GM18907 (cell line): ENCODE measurements around the gene ASB8.
"Not testable (repeated sequence)": the region's sequence is repeated elsewhere in the genome, so short reads cannot be mapped to it uniquely, and the experiment has no call there.

Experiments
- ATAC-seq: cut with Tn5 transposase; IDR thresholded peaks from one replicate; pipeline ENCODE4 v1.9.1; 2021; ENCODE audit warnings: mild to moderate bottlenecking, moderate library complexity; ENCODE audit not compliant: unreplicated experiment

The ASB8 gene

DNA sequence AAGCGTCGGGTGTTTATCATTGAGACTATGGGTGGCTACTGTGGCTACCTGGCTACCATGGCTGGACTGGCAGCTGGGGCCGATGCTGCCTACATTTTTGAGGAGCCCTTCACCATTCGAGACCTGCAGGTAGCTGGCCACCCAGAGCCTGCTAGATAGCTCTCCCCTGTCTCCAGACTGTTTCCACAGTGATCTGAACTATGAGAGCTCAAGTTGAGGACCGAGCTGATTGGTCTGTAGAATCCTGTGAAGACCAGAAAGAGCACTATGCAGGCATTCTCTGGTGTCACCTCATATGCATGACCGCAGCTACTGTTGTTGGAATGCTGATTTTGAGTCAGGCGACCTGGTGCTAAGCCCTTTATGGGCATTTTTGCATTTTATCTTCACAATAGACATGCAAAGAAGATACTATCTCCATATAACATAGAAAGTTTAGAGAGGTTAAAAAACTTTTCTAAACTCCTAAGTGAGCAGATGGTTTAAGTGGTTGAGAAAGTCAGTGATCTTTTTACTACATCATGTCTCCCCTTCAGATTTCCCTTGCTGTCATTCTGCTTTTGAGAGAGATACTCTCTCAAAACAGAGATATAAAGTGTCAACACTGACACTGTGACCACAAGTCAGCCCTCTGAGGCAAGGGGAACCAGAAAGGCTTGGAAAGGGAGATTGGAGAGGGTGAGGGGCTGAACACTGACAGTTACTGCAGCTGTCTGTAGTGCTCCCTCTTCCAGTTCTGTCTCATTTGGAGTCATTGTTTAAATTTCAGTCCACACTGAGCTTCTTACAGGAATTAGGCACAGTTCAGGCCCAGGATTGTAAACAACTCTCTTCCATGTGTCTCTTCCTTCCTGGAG lies 14.3 kb downstream of the ASB8 start:
- no peak for ATAC-seq

- ATAC-seq, result no peak
These were observed 22.3 kb downstream of the ASB8 start for GRCh38 chr12:48135027-48135426.

GRCh38 chr12:48132826-48133225 lies 24.5 kb downstream of the ASB8 start:
- ATAC-seq, result no peak

DNA sequence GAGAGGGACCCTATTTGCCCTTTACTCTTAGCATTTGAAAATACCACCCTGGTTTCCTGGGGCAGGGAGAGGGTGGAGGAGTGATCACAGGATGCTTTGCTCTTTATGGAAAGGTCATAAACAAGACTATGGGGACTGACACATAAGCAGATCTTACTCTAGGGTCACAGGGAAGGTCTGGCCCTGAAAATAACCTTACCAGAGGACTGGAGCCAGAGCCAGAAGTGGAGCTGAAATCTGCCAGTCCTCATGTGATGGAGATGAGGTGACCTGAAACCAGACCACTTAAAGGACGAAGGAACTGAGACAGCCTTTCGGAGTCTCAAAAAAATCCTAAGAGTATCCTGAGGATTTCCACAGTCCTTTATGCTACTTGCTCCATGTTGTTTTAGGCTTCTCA lies 25.8 kb downstream of the ASB8 start:
- no peak for ATAC-seq

DNA sequence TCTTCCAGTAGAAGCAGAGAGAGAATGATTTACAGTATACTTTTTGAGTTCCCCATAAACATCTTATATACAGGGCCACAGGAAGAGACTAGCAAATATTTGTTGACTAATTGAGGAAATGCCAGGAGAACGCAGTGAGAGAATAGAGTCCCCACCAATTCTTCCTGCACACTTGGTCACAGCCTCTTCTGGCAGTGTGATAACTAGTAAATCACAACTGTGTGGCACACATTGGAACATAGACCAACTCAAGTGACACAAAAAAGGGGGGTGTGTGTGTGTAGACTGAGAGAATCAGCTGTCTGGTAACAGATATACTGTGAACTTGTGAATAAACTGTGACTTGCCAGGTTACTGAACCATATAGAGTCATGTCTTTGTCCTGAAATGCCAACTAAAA lies 27.9 kb downstream of the ASB8 start:
- no peak for ATAC-seq

GRCh38 chr12:48128800-48129199 lies 28.5 kb downstream of the ASB8 start:
- no peak for ATAC-seq

GRCh38 chr12:48126953-48127630 lies 30.2 kb downstream of the ASB8 start:
- no peak for ATAC-seq

DNA sequence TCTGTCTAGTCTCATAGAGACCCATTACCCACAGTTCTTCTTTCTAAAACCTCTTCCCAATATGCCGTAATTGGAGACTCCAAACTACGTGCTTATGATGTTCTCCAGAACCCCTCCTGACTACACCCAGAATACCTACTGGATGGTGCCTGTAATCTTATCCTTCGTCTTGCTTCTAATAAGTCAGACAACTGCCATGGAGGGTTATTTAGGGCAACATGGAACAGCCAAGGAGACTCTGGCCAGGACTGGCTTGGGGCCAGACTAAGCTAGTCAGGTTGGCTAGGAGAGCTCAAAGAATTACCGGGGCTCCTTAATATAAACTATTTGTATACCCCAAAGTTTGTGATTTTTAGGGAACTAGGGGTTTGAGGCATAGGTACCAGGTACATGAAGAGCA lies 31.3 kb downstream of the ASB8 start:
- ATAC-seq, result no peak

DNA sequence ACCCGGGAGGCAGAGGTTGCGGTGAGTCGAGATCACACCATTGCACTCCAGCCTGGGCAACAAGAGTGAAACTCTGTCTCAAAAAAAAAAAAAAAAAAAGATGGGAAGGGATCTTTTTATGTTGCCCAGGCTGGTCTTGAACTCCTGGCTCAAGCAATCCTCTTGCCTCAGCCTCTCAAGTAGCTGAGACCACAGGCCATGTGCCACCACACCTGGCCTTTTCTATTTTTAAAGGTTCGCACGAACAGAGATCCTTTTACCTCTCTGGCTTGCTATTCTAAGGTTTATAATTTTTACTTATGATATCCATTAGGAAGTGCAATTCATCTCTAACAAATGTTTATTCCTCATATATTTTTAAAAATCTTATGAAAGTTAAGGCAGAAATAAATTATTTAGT lies 31.8 kb downstream of the ASB8 start:
- not testable (repeated sequence) for ATAC-seq

GRCh38 chr12:48123169-48123568 lies 34.1 kb downstream of the ASB8 start:
- ATAC-seq, result no peak

DNA sequence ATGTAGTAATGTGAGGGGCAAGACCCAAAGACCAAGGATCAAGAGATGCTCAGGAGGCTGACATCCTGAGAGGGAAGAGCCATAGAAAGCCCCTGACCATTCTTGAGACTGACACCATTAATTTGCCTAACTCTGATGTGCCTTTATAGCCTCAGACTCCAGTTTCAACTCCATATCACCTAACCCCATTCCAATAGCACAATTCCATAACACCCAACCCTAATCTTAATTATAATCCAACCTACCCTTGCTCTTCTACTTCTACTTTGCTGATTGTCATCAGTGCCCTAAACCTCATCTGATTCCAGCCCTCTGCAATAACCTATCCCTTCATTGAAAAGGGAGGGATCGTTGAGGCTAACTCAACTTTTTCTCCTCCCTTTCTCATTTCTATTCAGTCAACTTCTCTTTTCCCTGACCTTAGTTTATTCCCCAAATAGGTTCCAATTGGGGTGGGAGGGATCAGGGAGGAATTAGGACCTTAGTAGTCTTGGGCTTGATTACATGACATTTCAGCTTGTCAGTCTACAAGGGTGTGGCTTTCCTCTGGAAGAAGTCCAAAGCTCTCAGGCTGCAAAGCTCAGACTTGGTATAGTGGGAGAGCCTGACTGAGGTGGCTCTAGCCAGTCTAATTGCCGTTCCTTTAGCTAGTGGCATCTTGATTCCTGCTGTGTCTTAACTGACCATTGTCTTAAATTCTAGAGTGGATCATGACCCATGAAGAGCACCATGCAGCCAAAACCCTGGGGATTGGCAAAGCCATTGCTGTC lies 35.1 kb downstream of the ASB8 start:
- no peak for ATAC-seq

GRCh38 chr12:48121522-48121921 lies 35.8 kb downstream of the ASB8 start:
- ATAC-seq, result no peak

DNA sequence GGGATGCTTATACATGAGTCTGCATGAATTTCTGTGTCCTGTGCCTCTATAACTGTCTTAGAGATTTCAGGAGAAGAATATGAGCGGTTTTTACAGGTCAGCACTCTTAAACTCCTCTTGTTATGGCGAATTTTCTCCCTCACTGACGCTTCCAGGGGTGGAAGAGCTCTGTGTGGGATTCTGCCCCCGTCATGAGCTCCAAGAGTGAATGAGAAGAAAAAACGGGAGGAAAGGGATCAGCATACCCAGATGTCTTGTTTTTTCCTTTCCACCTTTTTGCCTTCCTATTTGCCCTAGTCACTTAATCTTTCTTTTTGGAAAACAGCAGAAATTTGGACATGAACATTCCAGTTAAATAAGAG lies 37.5 kb downstream of the ASB8 start:
- ATAC-seq, result no peak

GRCh38 chr12:48119078-48119833 lies 38.1 kb downstream of the ASB8 start, which contains the start of gene PFKM:
Gene PFKM, plus strand, starts transcription at chr12:48119364. Its CDS starts 3,411 bp downstream, at chr12:48122775.
- ATAC-seq, result peak; percentile 100

- ATAC-seq, result no peak
These were observed 38.9 kb downstream of the ASB8 start for GRCh38 chr12:48118284-48118871.

- no peak for ATAC-seq
These were observed 41.4 kb downstream of the ASB8 start for GRCh38 chr12:48115957-48116356.

DNA sequence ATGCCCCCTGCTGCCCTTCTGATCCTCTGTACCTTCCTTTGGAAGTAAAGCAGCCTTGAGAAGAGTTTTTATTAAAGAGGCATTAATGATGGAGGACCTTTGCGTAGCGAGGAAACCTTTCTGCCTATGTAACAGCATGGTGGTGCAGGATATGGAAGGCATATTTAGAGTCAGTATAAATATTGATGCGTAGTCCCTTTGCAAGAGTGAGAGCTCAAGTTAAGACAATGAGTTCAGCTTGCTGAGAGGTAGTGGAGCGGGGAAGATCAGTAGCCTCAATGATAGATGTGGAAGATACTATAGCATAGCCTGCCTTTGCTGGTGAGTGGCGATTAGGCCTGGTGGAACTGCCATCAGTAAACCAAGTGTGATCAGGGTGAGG lies 46.0 kb downstream of the ASB8 start:
- ATAC-seq, result not testable (repeated sequence)

DNA sequence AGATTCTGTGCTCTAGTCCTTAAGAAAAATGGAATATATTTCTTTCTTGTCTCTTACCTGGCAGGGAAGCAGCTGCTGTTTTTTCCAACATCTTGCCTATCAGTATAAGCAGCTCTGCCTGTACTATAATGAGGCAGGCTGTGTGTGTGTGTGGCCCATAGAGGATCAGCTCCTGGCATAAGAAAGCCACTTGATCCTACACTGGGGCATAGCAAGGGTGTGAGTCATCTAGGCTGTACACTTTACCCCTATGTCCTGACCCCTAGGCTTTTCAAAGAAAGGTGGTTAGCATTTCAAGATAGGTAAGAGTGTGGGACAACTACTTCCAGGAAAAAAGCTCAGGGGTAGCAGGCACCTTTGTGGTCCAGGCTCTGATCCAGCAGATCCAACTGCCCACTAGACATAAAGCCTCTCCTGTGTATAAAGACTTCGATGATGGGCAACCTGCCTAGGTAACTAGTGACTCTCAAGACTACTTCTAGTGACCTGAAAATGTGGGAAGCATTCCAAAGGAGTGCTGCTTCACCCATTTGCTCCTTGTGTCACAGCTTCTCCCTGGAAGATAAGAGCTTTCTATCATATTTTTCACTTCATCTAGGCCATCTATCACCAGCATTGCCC lies 46.5 kb downstream of the ASB8 start:
- ATAC-seq, result no peak

- ATAC-seq, result no peak
These were observed 47.9 kb downstream of the ASB8 start for GRCh38 chr12:48109424-48109823.
